SK-N-SH (cell line): ENCODE results near the gene BABAM2. TPM values are rescaled to one million over a fixed set of nuclear protein-coding genes. Genes with fewer than 3 reads are reported as not detected.
A peak's percentile ranks its signal among the peaks of the same experiment; 100 is the strongest.

ENCODE experiments used
- CTCF ChIA-PET: fragments of 300-600, 350-600 bp; formaldehyde crosslinking; extraction: SDS; loops from one replicate; lab custom pipeline; 2021; lab: Yijun Ruan, JAX
- POLR2A ChIA-PET: fragments of 350-600 bp; sonication (Branson Sonifier 250); formaldehyde crosslinking; extraction: SDS; loops from one replicate; lab custom pipeline; 2020; ENCODE audit warnings: antibody characterized with exemption, inconsistent platforms; lab: Yijun Ruan, JAX
- DNase-seq: peaks from one replicate; pipeline ENCODE4 v3.0.0; 2012
- H2AFZ ChIP-seq: fragments of 200-600 bp; sonication (generic); 2 replicates; pipeline ENCODE4 v1.8.1; 2016; ENCODE audit warnings: antibody characterized with exemption, mild to moderate bottlenecking, low read depth
- H3F3A ChIP-seq: fragments of 200-600 bp; sonication (generic); replicated peaks from 2 replicates; pipeline ENCODE3; 2016; ENCODE audit warnings: antibody characterized with exemption, mild to moderate bottlenecking; ENCODE audit not compliant: insufficient read depth
- H3K27ac ChIP-seq, 2 experiments: fragments of 200-500 bp in 1 of 2; fragments of 200-600 bp in 1 of 2; sonication (Bioruptor generic) in 1 of 2; sonication (generic), shearing (Covaris generic) in 1 of 2; 2 replicates each; pipeline versions ENCODE4 v1.5.1 to v1.6.1; 2014 to 2016; ENCODE audit warnings: low read depth in 2 of 2, inconsistent platforms in 1 of 2, low read length in 1 of 2, mild to moderate bottlenecking in 1 of 2, mixed read lengths in 1 of 2
- H3K27me3 ChIP-seq: fragments of 200-600 bp; sonication (generic), shearing (Covaris generic); 2 replicates; pipeline ENCODE4 v1.6.1; 2016; ENCODE audit warnings: mixed run types; ENCODE audit not compliant: insufficient read depth
- H3K36me3 ChIP-seq, 2 experiments: fragments of 200-500 bp in 1 of 2; fragments of 200-600 bp in 1 of 2; sonication (Bioruptor generic) in 1 of 2; sonication (generic) in 1 of 2; replicated peaks in 1 of 2; 2 replicates each; pipeline versions ENCODE3 to v1.5.1; 2014 to 2016; ENCODE audit warnings: low read length in 1 of 2, mild to moderate bottlenecking in 1 of 2; ENCODE audit not compliant: insufficient read depth in 2 of 2, control insufficient read depth in 1 of 2
- H3K4me1 ChIP-seq, 2 experiments: fragments of 200-500 bp in 1 of 2; fragments of 200-600 bp in 1 of 2; sonication (Bioruptor generic) in 1 of 2; sonication (generic), shearing (Covaris generic) in 1 of 2; 2 replicates each; pipeline versions ENCODE4 v1.5.1 to v1.6.1; 2014 to 2016; ENCODE audit warnings: low read depth in 1 of 2, low read length in 1 of 2, mixed run types in 1 of 2; ENCODE audit not compliant: insufficient read depth in 2 of 2, control insufficient read depth in 1 of 2
- H3K4me2 ChIP-seq: fragments of 200-600 bp; sonication (generic), shearing (Covaris generic); 2 replicates; pipeline ENCODE4 v1.6.1; 2017; ENCODE audit warnings: mixed run types
- H3K4me3 ChIP-seq, 2 experiments: fragments of 200-500 bp in 1 of 2; fragments of 200-600 bp in 1 of 2; sonication (Bioruptor generic) in 1 of 2; sonication (generic), shearing (Covaris generic) in 1 of 2; 2 replicates each; pipeline versions ENCODE4 v1.5.1 to v1.8.1; 2014 to 2016; ENCODE audit warnings: low read depth in 2 of 2, inconsistent platforms in 1 of 2, low read length in 1 of 2, mild to moderate bottlenecking in 1 of 2, mixed read lengths in 1 of 2, moderate library complexity in 1 of 2
- H3K79me2 ChIP-seq: fragments of 200-600 bp; sonication (generic); 2 replicates; pipeline ENCODE4 v1.8.1; 2017; ENCODE audit warnings: mild to moderate bottlenecking; ENCODE audit not compliant: insufficient read depth
- H3K9ac ChIP-seq: fragments of 200-600 bp; sonication (generic); 2 replicates; pipeline ENCODE4 v1.6.1; 2017; ENCODE audit warnings: mixed run types
- H3K9me2 ChIP-seq: fragments of 200-600 bp; sonication (generic); 2 replicates; pipeline ENCODE4 v1.6.1; 2017; ENCODE audit warnings: mixed run types
- H3K9me3 ChIP-seq: fragments of 200-600 bp; sonication (generic); 2 replicates; pipeline ENCODE4 v1.6.1; 2017; ENCODE audit warnings: mixed run types, mild to moderate bottlenecking, moderate library complexity
- H4K20me1 ChIP-seq: fragments of 200-600 bp; sonication (generic); 2 replicates; pipeline ENCODE4 v1.6.1; 2017; ENCODE audit warnings: mild to moderate bottlenecking, mixed run types; ENCODE audit not compliant: insufficient read depth
- EZH2phosphoT487 ChIP-seq: fragments of 200-600 bp; sonication (generic); IDR thresholded peaks from 2 replicates; pipeline ENCODE4 v1.6.1; 2017; ENCODE audit warnings: low read depth, mixed run types, mild to moderate bottlenecking, antibody characterized with exemption, moderate library complexity, borderline replicate concordance
- FOSL2 ChIP-seq: IDR thresholded peaks from 2 replicates; pipeline ENCODE4 v1.4.0; 2012; ENCODE audit warnings: low read depth, mild to moderate bottlenecking, moderate library complexity, borderline replicate concordance
- JUND ChIP-seq: IDR thresholded peaks from 2 replicates; pipeline ENCODE4 v1.4.0; 2012
- MXI1 ChIP-seq: IDR thresholded peaks from 2 replicates; pipeline ENCODE4 v1.6.1; 2012; ENCODE audit warnings: mild to moderate bottlenecking, low read depth, low read length, improper control_type of control experiment
- NRF1 ChIP-seq: IDR thresholded peaks from 2 replicates; pipeline ENCODE4 v1.6.1; 2012; ENCODE audit warnings: low read depth, mild to moderate bottlenecking, low read length
- TCF12 ChIP-seq: IDR thresholded peaks from 2 replicates; pipeline ENCODE4 v1.4.0; 2012
- USF2 ChIP-seq: fragments of 150-350 bp; IDR thresholded peaks from 2 replicates; pipeline ENCODE4 v1.6.1; 2017; ENCODE audit warnings: antibody characterized with exemption, low read length, low read depth, borderline replicate concordance
- WGBS: methylation state at CpG from one replicate; pipeline ENCODE4 v1.1.6; 2017; ENCODE audit warnings: low lambda C conversion rate; 5-methylcytosine and 5-hydroxymethylcytosine counted together
- polyA plus RNA-seq, 3 experiments: library from polyadenylated mRNA; depleted of rRNA; stranded (reverse); fragments of >200 nt; gene quantifications; 2 replicates each; pipeline ENCODE4 v1.2.3, GENCODE V29; 2012
- TF ChIP-seq, protein P1 (sequence below): IDR thresholded peaks from 2 replicates; pipeline ENCODE4 v1.6.1; 2012; ENCODE audit warnings: mild to moderate bottlenecking, low read depth, low read length, moderate library complexity
- TF ChIP-seq, protein P2 (sequence below): IDR thresholded peaks from 2 replicates; pipeline ENCODE4; 2012

The BABAM2 gene
- polyA plus RNA-seq, 1 of the 3 experiments (the other 2 are of a cell fraction), result 34.0 TPM

DNA sequence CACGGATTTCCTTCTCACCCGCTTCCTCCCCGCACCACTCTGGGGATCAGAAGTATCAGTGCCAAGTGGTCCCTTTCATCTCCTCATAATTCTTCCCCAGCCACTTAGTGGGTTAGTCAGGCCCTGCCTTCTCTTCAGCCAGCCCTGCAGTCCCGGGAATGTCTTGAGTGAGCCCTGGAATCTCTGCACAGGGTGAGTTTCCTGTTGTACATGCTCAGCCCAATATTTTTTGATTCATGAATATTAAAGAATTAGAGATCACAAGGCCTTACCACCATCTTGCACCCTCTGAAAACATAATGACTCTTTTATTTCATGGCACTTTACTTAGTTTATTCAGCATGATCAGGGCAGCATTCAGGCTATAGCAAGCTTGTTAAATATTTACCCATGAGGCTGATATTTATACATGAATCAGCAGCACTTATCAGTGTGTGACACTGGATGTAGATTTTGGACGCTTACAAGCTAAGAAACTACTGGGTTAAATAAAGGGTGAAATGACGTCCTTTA, 342.7 kb downstream of the BABAM2 start (continued):
- TF ChIP-seq, protein P1, sequence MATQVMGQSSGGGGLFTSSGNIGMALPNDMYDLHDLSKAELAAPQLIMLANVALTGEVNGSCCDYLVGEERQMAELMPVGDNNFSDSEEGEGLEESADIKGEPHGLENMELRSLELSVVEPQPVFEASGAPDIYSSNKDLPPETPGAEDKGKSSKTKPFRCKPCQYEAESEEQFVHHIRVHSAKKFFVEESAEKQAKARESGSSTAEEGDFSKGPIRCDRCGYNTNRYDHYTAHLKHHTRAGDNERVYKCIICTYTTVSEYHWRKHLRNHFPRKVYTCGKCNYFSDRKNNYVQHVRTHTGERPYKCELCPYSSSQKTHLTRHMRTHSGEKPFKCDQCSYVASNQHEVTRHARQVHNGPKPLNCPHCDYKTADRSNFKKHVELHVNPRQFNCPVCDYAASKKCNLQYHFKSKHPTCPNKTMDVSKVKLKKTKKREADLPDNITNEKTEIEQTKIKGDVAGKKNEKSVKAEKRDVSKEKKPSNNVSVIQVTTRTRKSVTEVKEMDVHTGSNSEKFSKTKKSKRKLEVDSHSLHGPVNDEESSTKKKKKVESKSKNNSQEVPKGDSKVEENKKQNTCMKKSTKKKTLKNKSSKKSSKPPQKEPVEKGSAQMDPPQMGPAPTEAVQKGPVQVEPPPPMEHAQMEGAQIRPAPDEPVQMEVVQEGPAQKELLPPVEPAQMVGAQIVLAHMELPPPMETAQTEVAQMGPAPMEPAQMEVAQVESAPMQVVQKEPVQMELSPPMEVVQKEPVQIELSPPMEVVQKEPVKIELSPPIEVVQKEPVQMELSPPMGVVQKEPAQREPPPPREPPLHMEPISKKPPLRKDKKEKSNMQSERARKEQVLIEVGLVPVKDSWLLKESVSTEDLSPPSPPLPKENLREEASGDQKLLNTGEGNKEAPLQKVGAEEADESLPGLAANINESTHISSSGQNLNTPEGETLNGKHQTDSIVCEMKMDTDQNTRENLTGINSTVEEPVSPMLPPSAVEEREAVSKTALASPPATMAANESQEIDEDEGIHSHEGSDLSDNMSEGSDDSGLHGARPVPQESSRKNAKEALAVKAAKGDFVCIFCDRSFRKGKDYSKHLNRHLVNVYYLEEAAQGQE, result 0 out of 2 replicates have a peak, but pooled peaks have one; percentile 21
- TF ChIP-seq USF2 (no peak), FOSL2 (no peak), EZH2phosphoT487 (no peak), MXI1 (no peak)
- TF ChIP-seq, protein P2, sequence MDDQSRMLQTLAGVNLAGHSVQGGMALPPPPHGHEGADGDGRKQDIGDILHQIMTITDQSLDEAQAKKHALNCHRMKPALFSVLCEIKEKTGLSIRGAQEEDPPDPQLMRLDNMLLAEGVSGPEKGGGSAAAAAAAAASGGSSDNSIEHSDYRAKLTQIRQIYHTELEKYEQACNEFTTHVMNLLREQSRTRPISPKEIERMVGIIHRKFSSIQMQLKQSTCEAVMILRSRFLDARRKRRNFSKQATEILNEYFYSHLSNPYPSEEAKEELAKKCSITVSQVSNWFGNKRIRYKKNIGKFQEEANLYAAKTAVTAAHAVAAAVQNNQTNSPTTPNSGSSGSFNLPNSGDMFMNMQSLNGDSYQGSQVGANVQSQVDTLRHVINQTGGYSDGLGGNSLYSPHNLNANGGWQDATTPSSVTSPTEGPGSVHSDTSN, result 0 out of 2 replicates have a peak, but pooled peaks have one; percentile 22

- no peaks in the 10 kb centered on the region for H3K9me3 ChIP-seq
- H3K9me2 ChIP-seq, result no peaks in the 10 kb centered on the region
- ChIA-PET POLR2A (no interaction called here), CTCF (interaction anchor here (0.9 kb wide), 1 partner anchor 37 kb away, joined by 3 read pairs; no protein-coding TSS in a partner anchor)
- no peak overlapping the region for H3K9ac ChIP-seq
- 80% methylated on average over 2 of the region's 2 CpGs for WGBS
- H3K27me3 ChIP-seq, result no peaks in the 10 kb centered on the region
- TF ChIP-seq NRF1, result no peak
- TF ChIP-seq JUND, result 0 out of 2 replicates have a peak, but pooled peaks have one; percentile 19
- TF ChIP-seq, protein P2, result peak; percentile 62
- peak; percentile 46; the same call in 1 of the 2 replicates for TF ChIP-seq FOSL2
- 0 out of 2 replicates have a peak, but pooled peaks have one; percentile 13 for TF ChIP-seq TCF12
- no peaks in the 10 kb centered on the region for H3K36me3 ChIP-seq
- H3F3A ChIP-seq, result peaks cover 3% of the 10 kb centered on the region
- no peaks in the 10 kb centered on the region for H3K79me2 ChIP-seq
- H3K4me2 ChIP-seq, result no peak overlapping the region
- H3K4me3 ChIP-seq, result no peak overlapping the region
- no peak overlapping the region for H3K27ac ChIP-seq
- no peak for DNase-seq
- H3K4me1 ChIP-seq, result peaks cover 0 to 24% of the 10 kb centered on the region in 2 experiments; a peak in 3 of 4 replicates
- H2AFZ ChIP-seq, result no peak overlapping the region
- H4K20me1 ChIP-seq, result no peaks in the 10 kb centered on the region
Observed at GRCh38 chr2:28234807-28235206, 344.3 kb downstream of the BABAM2 start.
